Measurements from ENCODE around the gene CMTM7.

Gene CMTM7

DNA sequence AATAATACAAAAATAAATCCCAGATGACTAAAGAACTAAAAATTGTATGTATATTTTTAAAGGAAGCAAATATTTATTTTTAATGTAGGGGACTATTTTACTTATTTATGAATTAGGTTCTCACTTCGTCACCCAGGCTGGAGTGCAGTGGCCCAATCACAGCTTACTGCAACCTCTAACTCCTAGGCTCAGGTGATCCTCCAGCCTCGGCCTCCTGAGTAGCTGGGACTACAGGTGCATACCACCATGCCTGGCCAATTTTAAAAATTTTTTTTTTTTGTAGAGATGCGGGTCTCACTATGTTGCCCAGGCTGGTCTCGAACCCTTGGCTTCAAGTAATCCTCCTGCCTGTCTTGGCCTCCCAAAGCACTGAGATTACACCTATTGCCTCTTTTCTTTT is 42.6 kb downstream of the CMTM7 start:
- Histone ChIP-seq H3K9me3 (ENCODE audit: control insufficient read depth, insufficient read depth, low read depth, low read length) (no peaks in the 10 kb centered on the region), H3K36me3 (ENCODE audit: control insufficient read depth in 2 of 2, insufficient read depth in 1 of 2, low read length in 2 of 2) (no peaks in the 10 kb centered on the region), H3K4me1 (ENCODE audit: control insufficient read depth, insufficient read depth, low read length) (no peaks in the 10 kb centered on the region), H3K27ac (ENCODE audit: extremely low read depth, low read depth, low read length) (no peak overlapping the region), H3K4me3 (ENCODE audit: low read depth, low read length) (no peak overlapping the region)
- POLR2A ChIA-PET: no interaction called here
- CTCF ChIA-PET: no interaction called here
- no peak for TF ChIP-seq BCL6B (tag by site-specific recombination; IDR thresholded peaks at IDR 0.05)
- TF ChIP-seq FEZF1 (tag by site-specific recombination; IDR thresholded peaks at IDR 0.05): no peak
- no peak for TF ChIP-seq ZFP3 (tag by site-specific recombination; IDR thresholded peaks at IDR 0.05; ENCODE audit: low read depth)
- no peak for TF ChIP-seq ZBTB1 (tag by site-specific recombination; IDR thresholded peaks at IDR 0.05)
- no peak for TF ChIP-seq ZNF768 (tag by site-specific recombination; IDR thresholded peaks at IDR 0.05)
- no peak for TF ChIP-seq SETDB1 (IDR thresholded peaks at IDR 0.05; ENCODE audit: insufficient read length, low read length)
- no peak for TF ChIP-seq ZNF26 (tag by site-specific recombination; IDR thresholded peaks at IDR 0.05)

DNA sequence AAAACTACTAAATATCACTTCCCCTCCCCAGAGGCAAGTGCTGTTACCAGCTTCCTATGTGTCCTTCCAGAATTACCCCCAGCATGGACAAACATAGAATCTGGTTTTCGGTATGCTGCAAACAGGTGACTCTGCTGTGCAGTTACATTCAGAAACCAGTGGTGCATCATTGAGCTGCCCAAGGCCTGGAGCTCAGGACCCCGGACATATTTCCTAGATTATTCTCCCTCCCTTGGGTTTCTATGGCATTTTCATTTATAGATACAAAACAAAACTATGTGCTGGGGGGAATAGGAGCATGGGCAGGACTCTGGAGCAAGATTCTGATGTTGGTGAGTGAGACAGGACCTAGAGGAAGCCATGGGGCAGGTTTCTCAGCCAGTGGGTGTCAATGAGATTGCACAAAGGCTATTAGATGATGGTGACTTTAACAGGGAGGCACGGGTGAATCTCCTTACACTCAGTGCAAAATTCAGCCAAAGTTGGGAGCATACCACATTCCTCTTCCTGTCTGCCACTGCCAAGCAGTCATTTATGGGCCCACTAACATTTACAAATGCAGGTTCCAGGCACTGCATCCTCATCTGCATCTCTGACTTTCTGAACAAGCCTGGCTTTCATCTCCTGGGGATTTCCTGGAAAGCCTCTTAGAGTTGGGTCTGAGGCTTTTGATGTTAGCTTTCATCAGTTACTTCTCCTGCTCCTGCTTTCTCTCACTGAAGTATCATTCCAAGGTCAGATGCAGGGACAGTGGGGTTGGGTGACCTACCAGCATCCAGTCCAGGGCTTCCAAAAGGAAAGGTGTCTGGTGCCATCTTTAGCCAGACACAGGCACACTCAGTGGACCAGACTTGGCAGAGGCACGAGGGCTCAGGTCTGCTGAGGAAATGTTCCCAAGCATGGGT is 44.5 kb downstream of the CMTM7 start:
- TF ChIP-seq ZNF561 (tag by site-specific recombination; IDR thresholded peaks at IDR 0.05; ENCODE audit: borderline replicate concordance): no peak
- TF ChIP-seq ZSCAN18 (tag by site-specific recombination; IDR thresholded peaks at IDR 0.05): no peak
- Histone ChIP-seq H3K9me3 (ENCODE audit: control insufficient read depth, insufficient read depth, low read depth, low read length) (no peaks in the 10 kb centered on the region), H3K27ac (ENCODE audit: extremely low read depth, low read depth, low read length) (no peak overlapping the region), H3K4me1 (ENCODE audit: control insufficient read depth, insufficient read depth, low read length) (no peaks in the 10 kb centered on the region), H3K4me3 (ENCODE audit: low read depth, low read length) (no peak overlapping the region), H3K36me3 (ENCODE audit: control insufficient read depth in 2 of 2, insufficient read depth in 1 of 2, low read length in 2 of 2) (no peaks in the 10 kb centered on the region)
- POLR2A ChIA-PET: no interaction called here
- CTCF ChIA-PET: no interaction called here

GRCh38 chr3:32436816-32437189 is 45.1 kb downstream of the CMTM7 start:
- ChIA-PET CTCF (no interaction called here), POLR2A (no interaction called here)
- TF ChIP-seq ZNF433 (tag by site-specific recombination; IDR thresholded peaks at IDR 0.05; ENCODE audit: low read depth): no peak
- no peak for TF ChIP-seq ZNF501 (tag by site-specific recombination; IDR thresholded peaks at IDR 0.05)
- TF ChIP-seq MEIS1 (CRISPR knock-in tag; IDR thresholded peaks at IDR 0.05; ENCODE audit: borderline replicate concordance): no peak
- TF ChIP-seq KLF8 (tag by site-specific recombination; IDR thresholded peaks at IDR 0.05): no peak
- no peak for TF ChIP-seq ZFP37 (tag by site-specific recombination; IDR thresholded peaks at IDR 0.05)
- TF ChIP-seq HOXD13 (CRISPR knock-in tag; IDR thresholded peaks at IDR 0.05; ENCODE audit: borderline replicate concordance): no peak
- TF ChIP-seq ZBTB48 (tag by site-specific recombination; IDR thresholded peaks at IDR 0.05): no peak
- TF ChIP-seq ZNF664 (tag by site-specific recombination; IDR thresholded peaks at IDR 0.05): no peak
- no peak for TF ChIP-seq KLF16 (tag by site-specific recombination; IDR thresholded peaks at IDR 0.05)
- TF ChIP-seq, protein P1, sequence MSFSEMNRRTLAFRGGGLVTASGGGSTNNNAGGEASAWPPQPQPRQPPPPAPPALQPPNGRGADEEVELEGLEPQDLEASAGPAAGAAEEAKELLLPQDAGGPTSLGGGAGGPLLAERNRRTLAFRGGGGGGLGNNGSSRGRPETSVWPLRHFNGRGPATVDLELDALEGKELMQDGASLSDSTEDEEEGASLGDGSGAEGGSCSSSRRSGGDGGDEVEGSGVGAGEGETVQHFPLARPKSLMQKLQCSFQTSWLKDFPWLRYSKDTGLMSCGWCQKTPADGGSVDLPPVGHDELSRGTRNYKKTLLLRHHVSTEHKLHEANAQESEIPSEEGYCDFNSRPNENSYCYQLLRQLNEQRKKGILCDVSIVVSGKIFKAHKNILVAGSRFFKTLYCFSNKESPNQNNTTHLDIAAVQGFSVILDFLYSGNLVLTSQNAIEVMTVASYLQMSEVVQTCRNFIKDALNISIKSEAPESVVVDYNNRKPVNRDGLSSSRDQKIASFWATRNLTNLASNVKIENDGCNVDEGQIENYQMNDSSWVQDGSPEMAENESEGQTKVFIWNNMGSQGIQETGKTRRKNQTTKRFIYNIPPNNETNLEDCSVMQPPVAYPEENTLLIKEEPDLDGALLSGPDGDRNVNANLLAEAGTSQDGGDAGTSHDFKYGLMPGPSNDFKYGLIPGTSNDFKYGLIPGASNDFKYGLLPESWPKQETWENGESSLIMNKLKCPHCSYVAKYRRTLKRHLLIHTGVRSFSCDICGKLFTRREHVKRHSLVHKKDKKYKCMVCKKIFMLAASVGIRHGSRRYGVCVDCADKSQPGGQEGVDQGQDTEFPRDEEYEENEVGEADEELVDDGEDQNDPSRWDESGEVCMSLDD (tag by site-specific recombination; IDR thresholded peaks at IDR 0.05): no peak
- TF ChIP-seq KLF9 (tag by site-specific recombination; IDR thresholded peaks at IDR 0.05; ENCODE audit: low read depth): no peak
- no peak for TF ChIP-seq SP2 (tag by site-specific recombination; IDR thresholded peaks at IDR 0.05)
- no peak overlapping the region for H3K4me3 ChIP-seq (ENCODE audit: low read depth, low read length)
- no peaks in the 10 kb centered on the region for H3K4me1 ChIP-seq (ENCODE audit: control insufficient read depth, insufficient read depth, low read length)
- no peak overlapping the region for H3K27ac ChIP-seq (ENCODE audit: extremely low read depth, low read depth, low read length)
- peaks cover 0 to 2% of the 10 kb centered on the region in 2 experiments; a peak in 1 of 3 replicates for H3K36me3 ChIP-seq (ENCODE audit: control insufficient read depth in 2 of 2, insufficient read depth in 1 of 2, low read length in 2 of 2)
- no peaks in the 10 kb centered on the region for H3K9me3 ChIP-seq (ENCODE audit: control insufficient read depth, insufficient read depth, low read depth, low read length)

Data from HEK293 (cell line).